Spleen (tissue), 11 donors: ENCODE data around the gene TMEM186. TPM values are rescaled to one million over a fixed set of nuclear protein-coding genes. Genes with fewer than 3 reads are reported as not detected.

ENCODE experiments used
- DNase-seq: peaks from one replicate; pipeline ENCODE4 v3.0.0-alpha.2; 2020
- H3K27ac ChIP-seq, 8 donors: fragments of 200-600 bp; sonication (generic) in 7 of 8; 1 replicate in 4 of 8; 2 replicates in 4 of 8; pipeline versions ENCODE4 v1.5.0 to v1.8.0; 2016 to 2021; ENCODE audit warnings: inconsistent platforms in 4 of 8, mild to moderate bottlenecking in 4 of 8, moderate library complexity in 1 of 8
- H3K27me3 ChIP-seq, 7 donors: fragments of 200-600 bp; sonication (generic) in 6 of 7; replicated peaks in 1 of 7; 1 replicate in 4 of 7; 2 replicates in 3 of 7; pipeline versions ENCODE4 v1.5.0 to v1.8.0; 2016 to 2021; ENCODE audit warnings: inconsistent platforms in 3 of 7, mild to moderate bottlenecking in 1 of 7
- H3K36me3 ChIP-seq, 6 donors: fragments of 200-600 bp; sonication (generic) in 5 of 6; 1 replicate in 4 of 6; 2 replicates in 2 of 6; pipeline versions ENCODE4 v1.5.0 to v1.8.0; 2016 to 2021; ENCODE audit warnings: inconsistent platforms in 2 of 6
- H3K4me1 ChIP-seq, 6 donors: fragments of 200-600 bp; sonication (generic) in 5 of 6; 1 replicate in 3 of 6; 2 replicates in 3 of 6; pipeline versions ENCODE4 v1.5.0 to v1.8.0; 2016 to 2021; ENCODE audit warnings: inconsistent platforms in 3 of 6
- H3K4me3 ChIP-seq, 8 donors: fragments of 200-600 bp; sonication (generic) in 7 of 8; 1 replicate in 4 of 8; 2 replicates in 4 of 8; pipeline versions ENCODE4 v1.5.0 to v1.8.0; 2016 to 2021; ENCODE audit warnings: inconsistent platforms in 4 of 8, mild to moderate bottlenecking in 4 of 8, moderate library complexity in 2 of 8
- H3K9me3 ChIP-seq, 8 donors: fragments of 200-600 bp; sonication (generic) in 7 of 8; 1 replicate in 4 of 8; 2 replicates in 4 of 8; pipeline versions ENCODE4 v1.5.0 to v1.8.0; 2016 to 2021; ENCODE audit warnings: inconsistent platforms in 4 of 8
- CTCF ChIP-seq, 11 experiments: fragments of 200-600 bp in 7 of 11; fragments of 450-650 bp in 4 of 11; sonication (generic) in 4 of 11; IDR thresholded peaks in 8 of 11; conservative IDR thresholded peaks in 3 of 11; 1 replicate in 7 of 11; 2 replicates in 4 of 11; pipeline versions ENCODE4 v1.4.0 to v1.8.0; 2016 to 2021; ENCODE audit warnings: antibody characterized with exemption in 11 of 11, inconsistent platforms in 4 of 11, mild to moderate bottlenecking in 1 of 11
- POLR2A ChIP-seq, 3 donors: fragments of 450-650 bp; IDR thresholded peaks; one replicate each; pipeline ENCODE4 v1.5.1; 2017; ENCODE audit warnings: antibody characterized with exemption in 3 of 3, mild to moderate bottlenecking in 1 of 3
- POLR2AphosphoS5 ChIP-seq, 3 donors: sonication (generic); formaldehyde crosslinking; IDR thresholded peaks; one replicate each; pipeline ENCODE4 v1.5.1; 2017; ENCODE audit warnings: antibody characterized with exemption in 3 of 3
- WGBS, 5 donors: extraction: QIAGEN DNeasy Blood & Tissue Kit in 3 of 5; methylation state at CpG; one replicate each; pipeline versions ENCODE4 v1.1.5 to v1.1.7; 2013 to 2018; 5-methylcytosine and 5-hydroxymethylcytosine counted together
- intact Hi-C: fragments of 100-400 bp; cut with DNase I; formaldehyde crosslinking; loops from one replicate; pipeline ENCODE4 v1.15.0; 2023; ENCODE audit warnings: low total_unique reads
- polyA plus RNA-seq, 3 donors: library from polyadenylated mRNA; stranded (reverse); fragments of 200-250 nt; gene quantifications; one replicate each; pipeline ENCODE4 v1.2.1, GENCODE V29; 2013
- total RNA-seq, 7 donors: library from RNA; depleted of rRNA in 3 of 7; stranded (reverse); fragments of >200 nt in 3 of 7; fragmentation: NEBNext Ultra II Directional in 4 of 7; extraction: Animal tissue kit (Norgen Biotek cat#: 25700) in 4 of 7; gene quantifications; one replicate each; pipeline versions ENCODE4 v1.1.0 to v1.2.1, GENCODE V29; 2016 to 2021
- donor health status: healthy with polysubstance abuse.
- donor health status: DM: no; HTN: no; CAD: no; lungs with moderate emphysema.
- donor health status: DM: no; HTN: no; CAD: no.
- donor health status: Bipolar disorder and iron deficiency.
- donor health status: healthy.
- donor health status: DM: no; HTN: no; CAD: no.
- donor health status: DM: yes; HTN: yes; CAD: no.

The TMEM186 gene
- total and polyA plus RNA-seq, 10 donors: 5.8 to 13.3 (median 8.7) TPM

- no peaks in the 10 kb centered on the region for H3K27me3 ChIP-seq
- 67 to 88% (median 70%) methylated on average over 3 of the region's 3 CpGs for WGBS, 5 donors
- intact Hi-C loops: no loop called here
- peaks cover 0 to 4% (median 0%) of the 10 kb centered on the region in 8 donors for H3K9me3 ChIP-seq
- H3K36me3 ChIP-seq: peaks cover 0 to 91% (median 33%) of the 10 kb centered on the region in 6 donors
- no peak overlapping the region for H3K4me3 ChIP-seq
- no peak for DNase-seq
- TF ChIP-seq POLR2A (IDR thresholded peaks at IDR 0.05): no peak
- no peak for TF ChIP-seq CTCF (IDR thresholded peaks at IDR 0.05 in 8 of 11, conservative IDR thresholded peaks at IDR 0.05 in 3 of 11)
- TF ChIP-seq POLR2AphosphoS5 (IDR thresholded peaks at IDR 0.05): no peak
- no peak overlapping the region for H3K27ac ChIP-seq
- no peaks in the 10 kb centered on the region for H3K4me1 ChIP-seq
Measured at GRCh38 chr16:8773537-8773936, 23.9 kb downstream of the TMEM186 start.

GRCh38 chr16:8768692-8769091 lies 28.7 kb downstream of the TMEM186 start:
- H3K27me3 ChIP-seq: no peaks in the 10 kb centered on the region
- intact Hi-C loops: no loop called here
- WGBS, 5 donors: 84 to 90% (median 88%) methylated on average over 12 of the region's 12 CpGs
- H3K4me3 ChIP-seq: no peak overlapping the region
- peak; percentile 44 for DNase-seq
- peaks cover 0 to 91% (median 23%) of the 10 kb centered on the region in 6 donors for H3K36me3 ChIP-seq
- TF ChIP-seq POLR2AphosphoS5 (IDR thresholded peaks at IDR 0.05): no peak
- no peak for TF ChIP-seq CTCF (IDR thresholded peaks at IDR 0.05 in 8 of 11, conservative IDR thresholded peaks at IDR 0.05 in 3 of 11)
- no peak for TF ChIP-seq POLR2A (IDR thresholded peaks at IDR 0.05)
- H3K27ac ChIP-seq: no peak overlapping the region
- no peaks in the 10 kb centered on the region for H3K4me1 ChIP-seq
- H3K9me3 ChIP-seq: no peaks in the 10 kb centered on the region

GRCh38 chr16:8768283-8768682 lies 29.2 kb downstream of the TMEM186 start:
- TF ChIP-seq POLR2A (IDR thresholded peaks at IDR 0.05) (no peak), POLR2AphosphoS5 (IDR thresholded peaks at IDR 0.05) (no peak), CTCF (IDR thresholded peaks at IDR 0.05 in 8 of 11, conservative IDR thresholded peaks at IDR 0.05 in 3 of 11) (no peak)
- peak; percentile 18 for DNase-seq
- no peaks in the 10 kb centered on the region for H3K4me1 ChIP-seq
- H3K36me3 ChIP-seq: peaks cover 0 to 87% (median 22%) of the 10 kb centered on the region in 6 donors
- H3K27me3 ChIP-seq: no peaks in the 10 kb centered on the region
- no peaks in the 10 kb centered on the region for H3K9me3 ChIP-seq
- WGBS, 5 donors: 94 to 97% (median 95%) methylated on average over 12 of the region's 12 CpGs
- no peak overlapping the region for H3K4me3 ChIP-seq
- intact Hi-C loops: no loop called here
- H3K27ac ChIP-seq: no peak overlapping the region

GRCh38 chr16:8767176-8767575 lies 30.3 kb downstream of the TMEM186 start:
- intact Hi-C loops: no loop called here

More at GRCh38 chr16:8767176-8767575, 30.3 kb downstream of the TMEM186 start:
- no peaks in the 10 kb centered on the region for H3K9me3 ChIP-seq
- H3K27ac ChIP-seq: no peak overlapping the region
- TF ChIP-seq POLR2AphosphoS5 (IDR thresholded peaks at IDR 0.05): no peak
- no peak for TF ChIP-seq POLR2A (IDR thresholded peaks at IDR 0.05)
- TF ChIP-seq CTCF (IDR thresholded peaks at IDR 0.05 in 8 of 11, conservative IDR thresholded peaks at IDR 0.05 in 3 of 11): no peak
- no peaks in the 10 kb centered on the region for H3K27me3 ChIP-seq
- H3K4me3 ChIP-seq: no peak overlapping the region
- H3K36me3 ChIP-seq: peaks cover 0 to 76% (median 19%) of the 10 kb centered on the region in 6 donors
- DNase-seq: peak; percentile 43
- no peaks in the 10 kb centered on the region for H3K4me1 ChIP-seq
- 89 to 97% (median 92%) methylated on average over 7 to 8 of the region's 8 CpGs for WGBS, 5 donors
